IPS-NIHi11 (cell line): ENCODE results near the gene PLCB1.

Experiments
- DNase-seq: peaks from one replicate; pipeline ENCODE4 v3.0.0; 2012; ENCODE audit warnings: mixed read lengths, low spot score

PLCB1 gene

DNA sequence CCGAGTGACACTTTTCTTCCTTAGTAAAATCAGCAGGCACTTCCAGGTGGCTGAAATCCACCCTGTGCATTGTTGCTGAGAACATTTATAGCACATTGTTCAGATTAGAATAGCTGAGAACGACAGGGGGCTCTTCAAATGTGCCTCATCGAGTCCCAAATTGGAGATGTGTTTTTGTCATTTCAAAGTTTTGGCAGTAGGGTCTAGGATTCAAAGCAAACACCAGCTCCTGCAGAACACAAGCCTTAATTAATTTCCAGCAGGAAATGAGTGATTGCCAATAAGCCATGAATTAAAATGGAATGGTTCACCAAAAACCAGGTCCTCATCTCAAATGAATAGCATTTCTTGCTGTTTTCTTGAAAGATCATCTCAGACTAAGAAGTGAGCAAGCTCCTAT, 171.6 kb downstream of the PLCB1 start:
- DNase-seq, result no peak

DNA sequence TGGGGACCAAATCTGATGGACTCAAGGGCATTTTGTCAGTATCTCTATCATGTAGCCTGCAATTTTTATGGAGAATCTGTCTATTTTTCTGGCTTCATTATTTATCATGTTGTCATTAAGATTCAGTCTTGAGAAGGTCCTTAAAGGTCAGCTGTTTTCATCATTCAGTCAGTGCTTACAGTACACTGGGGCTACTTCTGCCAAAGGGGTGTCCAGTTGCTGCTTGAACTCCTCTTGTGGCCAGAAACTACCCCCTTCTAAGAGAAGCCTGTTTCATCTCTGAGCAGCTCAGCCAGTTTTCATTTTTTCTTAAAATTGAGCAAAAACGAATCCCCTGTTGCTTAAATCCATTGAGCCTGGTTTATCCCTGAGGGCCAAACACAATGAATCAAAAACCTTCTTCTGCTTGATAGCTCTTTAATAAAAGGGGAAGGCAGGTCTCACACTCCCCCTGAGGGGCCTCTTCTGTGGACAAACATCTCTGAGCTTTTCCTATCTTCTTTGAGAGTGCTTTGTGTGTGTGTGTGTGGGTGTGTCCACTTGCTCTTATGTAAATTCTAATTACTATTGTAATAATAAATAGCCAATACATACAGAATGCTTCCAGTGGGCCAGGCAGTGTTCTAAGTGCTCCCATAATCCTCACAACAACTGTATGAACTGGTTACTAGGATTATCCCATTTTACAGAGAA, 172.2 kb downstream of the PLCB1 start:
- DNase-seq, result no peak

GRCh38 chr20:8305449-8305978, 173.4 kb downstream of the PLCB1 start:
- DNase-seq, result peak; percentile 77

GRCh38 chr20:8306937-8307336, 174.9 kb downstream of the PLCB1 start:
- no peak for DNase-seq

DNA sequence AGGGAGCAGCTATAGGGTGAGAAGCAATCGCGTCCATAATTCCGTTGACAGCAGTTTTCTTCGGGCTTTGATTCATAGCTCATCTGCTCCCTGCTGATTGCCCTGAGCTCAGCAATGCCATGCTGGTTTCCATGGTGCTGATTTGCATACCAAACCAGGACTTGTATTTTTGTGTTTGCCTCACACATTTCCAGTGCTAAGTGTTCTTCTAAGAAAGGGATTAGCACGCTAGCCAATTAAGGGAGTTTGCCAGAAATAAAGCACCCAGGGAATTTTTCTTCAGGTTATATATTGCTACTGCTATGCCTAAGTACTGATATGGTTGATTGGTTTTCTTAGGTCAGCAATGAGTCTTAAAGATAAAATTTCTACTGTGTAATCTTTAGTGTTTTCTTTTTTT, 177.6 kb downstream of the PLCB1 start:
- peak; percentile 46 for DNase-seq

DNA sequence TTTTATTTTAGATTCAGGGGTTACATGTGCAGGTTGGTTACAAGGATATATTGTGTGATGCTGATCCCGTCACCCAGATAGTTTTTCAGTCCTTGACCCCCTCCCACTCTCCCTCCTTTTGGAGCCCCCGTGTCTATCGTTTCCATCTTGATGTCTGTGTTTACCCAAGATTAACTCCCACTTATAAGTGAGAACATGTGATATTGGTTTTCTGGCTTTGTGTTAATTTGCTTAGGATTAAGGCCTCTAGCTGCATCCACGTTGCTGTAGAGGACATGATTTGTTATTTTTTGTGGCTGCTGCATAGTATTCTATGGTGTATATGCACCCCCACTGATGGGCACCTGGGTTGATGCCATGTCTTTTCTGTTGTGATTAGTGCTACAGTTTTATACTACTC, 178.6 kb downstream of the PLCB1 start:
- DNase-seq, result no peak

- no peak for DNase-seq
These were observed 181.0 kb downstream of the PLCB1 start for GRCh38 chr20:8313073-8313472.

DNA sequence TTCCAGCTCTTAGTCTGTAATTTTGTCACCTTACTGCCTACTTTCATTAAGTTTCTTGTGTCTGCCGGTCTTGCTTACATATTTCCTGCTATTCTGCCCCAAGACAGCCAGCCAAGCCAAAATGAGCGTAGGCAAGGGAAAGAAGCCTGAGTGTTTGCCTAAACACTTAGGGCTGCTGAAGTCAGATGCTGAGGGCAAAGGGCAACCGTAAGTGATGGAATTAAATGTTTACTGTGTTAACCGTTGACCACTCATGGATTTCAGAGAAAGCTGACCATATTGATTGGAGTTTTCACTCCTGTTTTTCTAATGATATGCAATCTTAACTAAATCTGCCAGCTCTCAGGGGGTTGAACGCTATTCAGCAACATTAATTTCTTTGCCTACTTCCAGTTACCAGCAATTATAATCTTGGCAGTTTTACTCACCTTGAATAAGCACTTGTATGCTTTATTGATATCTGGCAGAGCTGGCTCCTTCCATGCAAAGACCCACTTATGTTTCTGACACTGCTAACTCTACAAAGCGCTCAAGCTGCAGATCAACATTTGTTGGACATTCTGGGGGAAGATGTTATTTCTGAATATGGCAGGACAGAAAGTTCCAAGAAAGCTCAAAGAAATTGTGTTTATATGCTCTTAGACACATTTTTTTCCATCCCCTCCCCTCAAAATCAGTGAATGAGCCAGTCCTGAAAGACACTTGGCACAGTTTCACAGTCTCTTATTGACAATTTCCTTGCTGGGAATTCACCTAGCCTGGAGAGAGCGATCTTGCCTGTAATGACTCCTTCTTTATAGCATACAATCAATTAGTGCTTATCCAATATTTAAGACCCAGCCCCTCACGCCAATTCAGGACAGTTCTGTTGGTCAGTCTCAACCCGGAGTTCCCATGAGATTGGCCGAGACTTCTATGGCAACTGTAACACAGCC, 183.8 kb downstream of the PLCB1 start:
- DNase-seq, result no peak

GRCh38 chr20:8317448-8317847, 185.4 kb downstream of the PLCB1 start:
- no peak for DNase-seq

- no peak for DNase-seq
These were observed 187.0 kb downstream of the PLCB1 start for GRCh38 chr20:8318965-8319625.

- no peak for DNase-seq
These were observed 188.2 kb downstream of the PLCB1 start for GRCh38 chr20:8320306-8320705.

GRCh38 chr20:8321001-8321400, 188.9 kb downstream of the PLCB1 start:
- no peak for DNase-seq

GRCh38 chr20:8322662-8323217, 190.7 kb downstream of the PLCB1 start:
- DNase-seq, result no peak

GRCh38 chr20:8326191-8326590, 194.1 kb downstream of the PLCB1 start:
- no peak for DNase-seq

- no peak for DNase-seq
These were observed 194.8 kb downstream of the PLCB1 start for GRCh38 chr20:8326899-8327298.

DNA sequence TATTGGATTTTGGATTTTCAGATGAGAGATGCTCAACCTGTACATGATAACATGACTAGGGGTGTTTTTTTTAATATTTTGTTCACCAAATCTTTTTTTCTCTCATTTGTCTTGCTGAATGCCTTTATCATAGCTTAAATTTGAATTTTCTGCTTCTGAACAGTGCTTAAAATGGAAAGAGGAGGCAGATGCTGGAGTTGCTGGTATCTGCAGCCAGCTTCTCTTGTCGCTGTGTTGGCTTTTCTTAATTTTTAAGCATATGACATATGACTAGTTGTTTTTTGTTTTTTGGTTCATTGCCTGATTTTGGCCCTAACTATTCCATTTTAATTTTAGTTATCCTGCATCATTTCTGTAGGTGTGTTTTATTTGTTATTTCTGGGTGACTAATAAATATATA, 196.1 kb downstream of the PLCB1 start:
- DNase-seq, result no peak

GRCh38 chr20:8330319-8330784, 198.3 kb downstream of the PLCB1 start:
- no peak for DNase-seq

- no peak for DNase-seq
These were observed 199.0 kb downstream of the PLCB1 start for GRCh38 chr20:8330785-8331695.

GRCh38 chr20:8331740-8332412, 199.8 kb downstream of the PLCB1 start:
- peak; percentile 19 for DNase-seq

DNA sequence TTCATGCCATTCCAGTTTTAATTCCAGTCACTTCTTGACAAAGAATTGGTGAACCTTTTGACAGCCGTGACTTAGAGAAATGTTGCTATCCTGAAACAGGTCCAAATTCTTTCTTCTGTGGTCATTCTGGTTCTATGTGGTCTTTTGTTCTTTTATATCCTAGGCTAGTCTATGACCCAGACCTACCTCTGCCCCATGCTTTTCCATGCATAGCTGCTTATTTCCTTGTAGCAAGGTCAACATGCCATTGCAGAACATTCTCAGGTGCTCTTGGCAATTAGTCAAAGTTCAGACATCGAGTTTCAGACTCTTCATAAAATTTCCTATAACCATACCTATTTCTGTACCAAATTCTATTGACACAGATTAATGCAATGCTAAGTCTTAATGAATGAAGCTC, 202.6 kb downstream of the PLCB1 start:
- peak; percentile 10 for DNase-seq
